HL-60 (cell line): Measurements from ENCODE around the gene SPATA6L.
"Not testable (repeated sequence)": the region's sequence is repeated elsewhere in the genome, so short reads cannot be mapped to it uniquely, and the experiment has no call there.

Experiments
- DNase-seq, 2 experiments: peaks; one replicate each; pipeline ENCODE4 v3.0.0-alpha.2; 2010 to 2020; ENCODE audit warnings: low read depth in 1 of 2, low spot score in 1 of 2
- H3K27ac ChIP-seq: fragments of 250-450 bp; sonication (Bioruptor Pico); replicated peaks from 2 replicates; pipeline ENCODE4 v1.5.1; 2020; ENCODE audit warnings: mild to moderate bottlenecking, moderate library complexity
- H3K27me3 ChIP-seq: fragments of 250-450 bp; sonication (Bioruptor Pico); 2 replicates; pipeline ENCODE4 v1.5.1; 2021; ENCODE audit warnings: mild to moderate bottlenecking, moderate library complexity; ENCODE audit not compliant: insufficient read depth, poor library complexity, severe bottlenecking
- H3K4me3 ChIP-seq: replicated peaks from 2 replicates; pipeline ENCODE4 v1.5.1; 2011; ENCODE audit warnings: mild to moderate bottlenecking, control low read depth, low read length; ENCODE audit not compliant: insufficient read depth
- GABPA ChIP-seq: IDR thresholded peaks from 2 replicates; pipeline ENCODE4 v1.6.1; 2012; ENCODE audit warnings: low read depth
- POLR2AphosphoS5 ChIP-seq: IDR thresholded peaks from 2 replicates; pipeline ENCODE4 v1.6.1; 2012; ENCODE audit warnings: low read depth
- SPI1 ChIP-seq: IDR thresholded peaks from 2 replicates; pipeline ENCODE4 v1.6.1; 2012; ENCODE audit warnings: low read depth, mild to moderate bottlenecking, borderline replicate concordance
- TF ChIP-seq, protein P1 (sequence below): IDR thresholded peaks from one replicate; pipeline ENCODE4 v1.5.1; 2011; ENCODE audit warnings: low read length, control low read depth, inconsistent platforms; ENCODE audit not compliant: insufficient read depth
- TF ChIP-seq, protein P2 (sequence below): IDR thresholded peaks from 2 replicates; pipeline ENCODE4 v1.6.1; 2012; ENCODE audit warnings: low read depth; ENCODE audit not compliant: insufficient replicate concordance

Gene SPATA6L

DNA sequence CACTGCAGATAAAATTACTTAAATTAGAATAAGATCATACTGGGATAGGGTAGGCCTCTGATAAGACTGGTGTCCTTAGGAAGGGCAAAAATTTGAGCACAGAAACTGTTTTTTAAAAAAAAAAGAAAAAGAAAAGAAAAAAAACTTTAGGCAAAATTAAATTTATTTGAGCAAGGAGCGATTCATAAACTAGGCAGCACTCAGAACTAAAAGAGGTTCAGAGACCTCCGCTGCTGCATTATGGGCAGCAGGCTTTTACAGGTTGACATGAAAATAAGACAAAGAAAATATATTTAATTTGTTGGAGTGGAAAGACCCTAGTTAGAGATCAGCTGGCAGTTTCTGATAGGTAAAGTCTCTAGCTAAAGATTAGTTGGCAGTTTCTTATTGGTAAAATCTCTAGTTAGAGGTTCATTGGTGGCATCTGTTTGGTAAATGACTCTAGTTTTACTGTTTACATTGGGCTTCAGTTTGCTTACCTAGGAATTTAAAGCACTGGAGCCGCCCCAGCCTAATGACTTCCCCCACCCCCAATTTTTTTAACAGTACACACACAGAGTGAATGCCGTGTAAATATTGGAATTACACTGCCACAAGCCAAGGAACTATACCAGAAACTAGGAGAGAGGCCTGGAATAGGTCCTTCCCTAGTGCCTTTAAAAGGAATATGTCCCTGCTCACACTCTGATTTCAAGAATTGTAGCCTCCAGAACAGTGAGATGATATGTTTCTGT lies 8.7 kb downstream of the SPATA6L start:
- Histone ChIP-seq H3K4me3 (no peak overlapping the region), H3K27ac (no peak overlapping the region), H3K27me3 (no peaks in the 10 kb centered on the region)
- TF ChIP-seq POLR2AphosphoS5 (no peak), GABPA (no peak), SPI1 (no peak)
- TF ChIP-seq, protein P1, sequence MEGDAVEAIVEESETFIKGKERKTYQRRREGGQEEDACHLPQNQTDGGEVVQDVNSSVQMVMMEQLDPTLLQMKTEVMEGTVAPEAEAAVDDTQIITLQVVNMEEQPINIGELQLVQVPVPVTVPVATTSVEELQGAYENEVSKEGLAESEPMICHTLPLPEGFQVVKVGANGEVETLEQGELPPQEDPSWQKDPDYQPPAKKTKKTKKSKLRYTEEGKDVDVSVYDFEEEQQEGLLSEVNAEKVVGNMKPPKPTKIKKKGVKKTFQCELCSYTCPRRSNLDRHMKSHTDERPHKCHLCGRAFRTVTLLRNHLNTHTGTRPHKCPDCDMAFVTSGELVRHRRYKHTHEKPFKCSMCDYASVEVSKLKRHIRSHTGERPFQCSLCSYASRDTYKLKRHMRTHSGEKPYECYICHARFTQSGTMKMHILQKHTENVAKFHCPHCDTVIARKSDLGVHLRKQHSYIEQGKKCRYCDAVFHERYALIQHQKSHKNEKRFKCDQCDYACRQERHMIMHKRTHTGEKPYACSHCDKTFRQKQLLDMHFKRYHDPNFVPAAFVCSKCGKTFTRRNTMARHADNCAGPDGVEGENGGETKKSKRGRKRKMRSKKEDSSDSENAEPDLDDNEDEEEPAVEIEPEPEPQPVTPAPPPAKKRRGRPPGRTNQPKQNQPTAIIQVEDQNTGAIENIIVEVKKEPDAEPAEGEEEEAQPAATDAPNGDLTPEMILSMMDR, result no peak
- TF ChIP-seq, protein P2, sequence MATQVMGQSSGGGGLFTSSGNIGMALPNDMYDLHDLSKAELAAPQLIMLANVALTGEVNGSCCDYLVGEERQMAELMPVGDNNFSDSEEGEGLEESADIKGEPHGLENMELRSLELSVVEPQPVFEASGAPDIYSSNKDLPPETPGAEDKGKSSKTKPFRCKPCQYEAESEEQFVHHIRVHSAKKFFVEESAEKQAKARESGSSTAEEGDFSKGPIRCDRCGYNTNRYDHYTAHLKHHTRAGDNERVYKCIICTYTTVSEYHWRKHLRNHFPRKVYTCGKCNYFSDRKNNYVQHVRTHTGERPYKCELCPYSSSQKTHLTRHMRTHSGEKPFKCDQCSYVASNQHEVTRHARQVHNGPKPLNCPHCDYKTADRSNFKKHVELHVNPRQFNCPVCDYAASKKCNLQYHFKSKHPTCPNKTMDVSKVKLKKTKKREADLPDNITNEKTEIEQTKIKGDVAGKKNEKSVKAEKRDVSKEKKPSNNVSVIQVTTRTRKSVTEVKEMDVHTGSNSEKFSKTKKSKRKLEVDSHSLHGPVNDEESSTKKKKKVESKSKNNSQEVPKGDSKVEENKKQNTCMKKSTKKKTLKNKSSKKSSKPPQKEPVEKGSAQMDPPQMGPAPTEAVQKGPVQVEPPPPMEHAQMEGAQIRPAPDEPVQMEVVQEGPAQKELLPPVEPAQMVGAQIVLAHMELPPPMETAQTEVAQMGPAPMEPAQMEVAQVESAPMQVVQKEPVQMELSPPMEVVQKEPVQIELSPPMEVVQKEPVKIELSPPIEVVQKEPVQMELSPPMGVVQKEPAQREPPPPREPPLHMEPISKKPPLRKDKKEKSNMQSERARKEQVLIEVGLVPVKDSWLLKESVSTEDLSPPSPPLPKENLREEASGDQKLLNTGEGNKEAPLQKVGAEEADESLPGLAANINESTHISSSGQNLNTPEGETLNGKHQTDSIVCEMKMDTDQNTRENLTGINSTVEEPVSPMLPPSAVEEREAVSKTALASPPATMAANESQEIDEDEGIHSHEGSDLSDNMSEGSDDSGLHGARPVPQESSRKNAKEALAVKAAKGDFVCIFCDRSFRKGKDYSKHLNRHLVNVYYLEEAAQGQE, result no peak
- no peak for DNase-seq

DNA sequence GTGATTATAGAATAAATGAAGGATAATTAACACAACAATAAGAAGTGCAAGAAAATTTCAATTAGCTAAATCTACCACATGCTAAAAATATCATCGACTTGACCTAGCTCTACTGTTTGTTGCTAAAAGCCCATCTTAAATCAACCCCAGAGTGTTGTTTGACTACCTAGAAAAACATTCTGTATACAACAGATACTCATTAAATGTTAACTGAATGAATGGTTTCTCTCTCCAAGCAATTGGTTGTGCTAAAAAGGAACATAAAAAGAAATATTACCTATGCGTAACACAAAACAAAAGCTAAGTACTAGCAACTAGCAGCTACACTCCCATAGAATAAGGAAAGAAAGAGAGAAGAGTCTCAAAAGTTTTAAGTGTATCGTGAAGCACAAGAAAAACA lies 9.7 kb downstream of the SPATA6L start:
- no peak for DNase-seq
- Histone ChIP-seq H3K4me3 (no peak overlapping the region), H3K27me3 (no peaks in the 10 kb centered on the region), H3K27ac (no peak overlapping the region)
- TF ChIP-seq, protein P2, result no peak
- no peak for TF ChIP-seq GABPA
- no peak for TF ChIP-seq POLR2AphosphoS5
- TF ChIP-seq, protein P1, result no peak

DNA sequence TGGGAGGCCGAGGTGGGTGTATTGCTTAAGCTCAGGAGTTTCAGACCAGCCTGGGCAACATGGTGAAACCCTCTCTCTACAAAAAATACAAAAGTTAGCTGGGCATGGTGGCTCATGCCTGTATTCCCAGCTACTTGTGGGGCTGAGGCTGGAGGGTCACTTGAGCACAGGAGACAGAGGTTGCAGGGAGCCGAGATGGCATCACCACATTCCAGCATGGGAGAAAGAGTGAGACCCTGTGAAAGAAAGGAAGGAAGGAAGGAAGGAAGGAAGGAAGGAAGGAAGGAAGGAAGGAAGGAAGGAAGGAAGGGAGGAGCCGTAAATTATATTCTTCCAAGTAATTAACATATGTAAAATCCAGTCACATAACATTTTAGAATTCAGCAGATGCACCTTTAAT lies 10.1 kb downstream of the SPATA6L start:
- not testable (repeated sequence) for H3K27ac ChIP-seq, DNase-seq, H3K27me3 ChIP-seq, H3K4me3 ChIP-seq

DNA sequence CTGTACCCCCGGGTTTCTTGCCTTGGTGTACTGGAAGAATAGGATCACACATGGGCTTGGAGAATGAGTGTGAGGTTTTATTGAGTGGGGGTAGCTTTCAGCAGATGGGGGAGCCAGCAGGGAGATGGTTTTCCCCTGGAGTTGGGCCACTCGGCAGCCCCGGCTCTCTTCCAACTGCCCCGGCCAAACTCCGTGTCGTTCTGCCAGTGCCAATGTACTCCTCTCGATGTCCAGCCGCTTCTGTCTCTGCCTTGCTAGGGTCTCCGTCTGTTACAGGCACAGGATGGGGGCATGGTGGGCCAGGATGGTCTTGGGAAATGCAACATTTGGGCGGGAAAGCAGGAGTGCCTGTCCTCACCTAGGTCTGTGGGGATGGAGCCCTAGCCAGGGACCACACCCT lies 11.7 kb downstream of the SPATA6L start:
- DNase-seq, result no peak

More for the DNA sequence above, 11.7 kb downstream of the SPATA6L start:
- TF ChIP-seq GABPA (no peak), POLR2AphosphoS5 (no peak), SPI1 (no peak)
- TF ChIP-seq, protein P2, result no peak
- TF ChIP-seq, protein P1, result no peak
- H3K4me3 ChIP-seq, result no peak overlapping the region
- no peak overlapping the region for H3K27ac ChIP-seq
- no peaks in the 10 kb centered on the region for H3K27me3 ChIP-seq
